ENCODE results near the gene ASCC1.
"Not testable (repeated sequence)": the region's sequence is repeated elsewhere in the genome, so short reads cannot be mapped to it uniquely, and the experiment has no call there.

The ASCC1 gene

DNA sequence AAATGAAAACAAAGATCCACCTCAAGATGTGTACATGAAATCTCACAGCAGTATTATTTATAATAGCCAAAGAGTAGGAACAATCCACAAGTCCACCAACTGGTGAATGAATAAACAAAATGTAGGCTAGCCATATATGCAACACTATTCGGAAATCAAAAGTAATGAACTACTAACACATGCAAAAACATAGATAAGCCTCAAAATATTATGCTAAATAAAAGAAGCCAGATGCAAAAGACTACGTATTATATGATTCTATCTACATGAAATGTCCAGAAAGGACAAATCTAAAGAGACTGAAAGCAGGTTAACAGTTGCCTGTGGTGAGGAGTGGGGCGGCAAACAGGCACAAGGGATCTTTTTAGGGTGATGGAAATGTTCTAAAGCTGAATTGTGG lies 49.0 kb downstream of the ASCC1 start:
- DNase-seq: no peak

DNA sequence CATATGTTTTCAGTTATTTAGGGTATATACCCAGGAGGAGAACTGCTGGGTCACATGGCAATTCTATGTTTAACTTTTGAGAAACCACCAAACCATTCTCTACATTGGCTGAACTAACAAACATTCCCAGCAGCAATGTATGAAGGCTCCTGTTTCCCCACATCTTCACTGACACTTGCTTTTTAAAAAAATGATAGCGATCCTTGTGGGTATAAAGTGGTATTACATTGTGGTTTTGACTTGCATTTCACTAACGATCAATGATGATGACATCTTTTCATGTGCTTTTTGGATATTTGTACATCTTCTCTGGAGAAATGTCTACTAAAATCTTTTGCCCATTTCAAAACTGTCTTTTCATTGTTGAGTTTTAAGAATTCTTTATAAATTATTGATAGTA lies 51.5 kb downstream of the ASCC1 start:
- no peak for DNase-seq

DNA sequence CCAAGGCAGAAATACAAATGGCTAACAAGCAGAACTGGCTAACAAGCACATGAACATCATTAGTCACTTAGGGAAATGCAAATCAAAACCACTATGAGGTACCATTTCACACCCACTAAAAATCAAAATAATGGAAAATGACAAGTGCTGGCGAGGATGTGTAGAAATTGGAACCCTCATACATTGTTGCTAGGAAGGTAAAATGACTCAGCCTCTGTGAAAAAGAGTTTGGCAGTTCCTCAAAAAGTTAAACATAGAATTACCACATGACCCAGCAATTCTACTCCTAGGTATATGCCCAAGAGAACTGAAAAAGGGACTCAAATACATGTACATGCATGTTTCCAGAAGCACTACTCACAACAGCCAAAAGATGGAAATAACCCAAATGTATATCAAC lies 53.1 kb downstream of the ASCC1 start:
- DNase-seq: no peak

DNA sequence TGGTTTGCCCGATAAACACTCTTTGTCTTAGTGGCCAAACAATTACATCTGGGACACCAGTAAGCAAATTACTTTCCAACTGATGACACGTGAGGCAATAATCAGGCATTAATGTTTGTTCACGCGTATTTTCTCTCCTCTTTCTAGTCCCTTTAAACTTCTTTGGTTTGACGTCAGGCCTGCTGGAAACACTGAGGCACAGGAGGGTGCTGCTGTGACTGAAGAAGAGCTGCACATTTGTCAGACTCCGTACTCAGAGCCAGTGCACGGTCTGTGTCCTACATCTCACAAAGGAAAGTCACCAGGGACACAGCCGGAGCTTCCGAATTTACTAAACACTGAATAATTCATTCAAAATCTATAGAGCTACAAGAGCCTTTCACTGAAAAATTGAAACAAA lies 57.9 kb downstream of the ASCC1 start:
- DNase-seq: no peak

DNA sequence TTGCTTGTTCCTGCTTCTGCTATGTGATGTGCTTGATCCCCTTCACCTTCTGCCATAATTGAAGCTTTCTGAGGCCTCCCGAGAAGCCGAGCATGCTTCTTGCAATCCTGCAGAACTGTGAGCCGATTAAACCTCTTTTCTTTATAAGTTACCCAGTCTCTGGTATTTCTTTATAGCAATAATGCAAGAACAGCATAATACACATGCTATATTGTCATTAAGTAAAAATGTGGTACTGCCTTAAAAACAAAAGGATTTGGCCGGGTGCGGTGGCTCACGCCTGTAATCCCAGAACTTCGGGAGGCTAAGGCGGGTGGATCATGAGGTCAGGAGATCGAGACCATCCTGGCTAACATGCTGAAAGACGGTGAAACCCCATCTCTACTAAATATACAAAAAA lies 59.9 kb downstream of the ASCC1 start:
- no peak for DNase-seq

DNA sequence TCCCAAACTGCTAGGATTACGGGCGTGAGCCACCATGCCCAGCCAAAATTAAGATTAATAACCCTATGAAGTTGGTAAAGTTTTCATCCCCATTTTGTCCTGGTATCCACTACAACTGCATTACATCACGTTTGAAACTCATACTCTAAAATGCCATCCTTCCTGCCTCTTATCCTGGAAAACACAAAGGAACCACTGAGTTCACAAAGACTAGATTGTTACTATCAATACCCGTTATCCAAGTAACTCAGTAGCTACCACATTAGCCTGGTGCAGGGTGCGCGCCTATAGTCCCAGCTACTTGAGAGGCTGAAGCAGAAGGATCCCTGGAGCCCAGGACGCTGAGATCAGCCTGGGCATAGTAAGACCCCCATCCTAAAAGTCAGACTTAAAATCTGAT lies 63.8 kb downstream of the ASCC1 start:
- no peak for DNase-seq

DNA sequence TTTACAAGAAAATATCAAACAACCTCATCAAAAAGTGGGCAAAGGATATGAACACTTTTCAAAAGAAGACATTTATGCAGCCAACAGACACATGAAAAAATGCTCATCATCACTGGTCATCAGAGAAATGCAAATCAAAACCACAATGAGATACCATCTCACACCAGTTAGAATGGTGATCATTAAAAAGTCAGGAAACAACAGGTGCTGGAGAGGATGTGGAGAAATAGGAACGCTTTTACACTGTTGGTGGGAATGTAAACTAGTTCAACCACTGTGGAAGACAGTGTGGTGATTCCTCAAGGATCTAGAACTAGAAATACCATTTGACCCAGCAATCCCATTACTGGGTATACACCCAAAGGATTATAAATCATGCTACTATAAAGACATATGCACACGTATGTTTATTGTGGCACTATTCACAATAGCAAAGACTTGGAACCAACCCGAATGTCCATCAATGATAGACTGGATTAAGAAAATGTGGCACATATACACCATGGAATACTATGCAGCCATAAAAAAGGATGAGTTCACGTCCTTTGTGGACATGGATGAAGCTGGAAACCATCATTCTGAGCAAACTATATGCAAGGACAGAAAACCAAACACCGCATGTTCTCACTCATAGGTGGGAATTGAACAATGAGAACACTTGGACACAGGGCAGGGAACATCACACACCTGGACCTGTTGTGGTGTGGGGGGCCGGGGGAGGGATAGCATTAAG lies 65.2 kb downstream of the ASCC1 start:
- not testable (repeated sequence) for DNase-seq

DNA sequence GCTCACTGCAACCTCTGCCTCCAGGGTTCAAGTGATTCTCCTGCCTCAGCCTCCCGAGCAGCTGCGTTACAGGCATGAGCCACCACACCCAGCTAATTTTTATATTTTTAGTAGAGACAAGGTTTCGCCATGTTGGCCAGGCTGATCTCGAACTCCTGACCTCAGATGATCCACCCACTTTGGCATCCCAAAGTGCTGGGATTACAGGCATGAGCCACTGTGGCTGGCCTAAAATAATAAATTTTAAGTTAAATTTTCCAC lies 68.8 kb downstream of the ASCC1 start:
- not testable (repeated sequence) for DNase-seq

DNA sequence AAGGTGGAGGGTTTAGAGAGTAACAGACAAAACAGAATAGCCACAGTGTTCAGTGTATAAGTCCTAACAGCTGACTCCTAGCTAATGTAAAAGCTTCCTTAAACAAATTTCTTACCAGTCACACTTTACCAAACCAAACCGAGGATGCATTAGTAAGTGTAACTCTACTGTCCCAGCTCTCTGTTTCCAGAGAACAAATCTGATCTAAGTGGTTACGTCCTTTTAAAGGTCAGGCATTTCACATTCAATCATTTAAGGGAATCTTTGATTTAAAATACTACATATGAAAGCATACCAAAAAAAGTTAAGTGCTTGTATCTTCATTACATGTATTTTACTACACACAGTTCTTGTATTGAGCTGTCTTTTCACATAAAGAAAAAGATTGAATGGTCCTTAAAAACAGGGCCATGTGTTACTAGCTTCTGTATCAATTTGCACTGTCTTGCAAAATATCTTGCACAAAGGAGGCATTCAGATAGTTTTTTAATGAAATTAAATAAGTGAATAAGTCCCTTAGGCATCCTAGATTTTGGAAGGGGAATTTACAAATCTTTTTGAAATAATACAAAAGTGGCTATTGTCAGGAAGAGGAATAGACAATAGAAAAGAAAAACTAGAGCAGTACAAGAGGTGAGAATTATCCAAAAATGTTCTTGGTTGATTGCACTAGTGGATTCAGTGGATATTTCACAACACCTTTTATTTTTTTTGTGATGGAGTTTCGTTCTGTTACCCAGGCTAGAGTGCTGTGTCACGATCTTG lies 69.3 kb downstream of the ASCC1 start:
- no peak for DNase-seq

DNA sequence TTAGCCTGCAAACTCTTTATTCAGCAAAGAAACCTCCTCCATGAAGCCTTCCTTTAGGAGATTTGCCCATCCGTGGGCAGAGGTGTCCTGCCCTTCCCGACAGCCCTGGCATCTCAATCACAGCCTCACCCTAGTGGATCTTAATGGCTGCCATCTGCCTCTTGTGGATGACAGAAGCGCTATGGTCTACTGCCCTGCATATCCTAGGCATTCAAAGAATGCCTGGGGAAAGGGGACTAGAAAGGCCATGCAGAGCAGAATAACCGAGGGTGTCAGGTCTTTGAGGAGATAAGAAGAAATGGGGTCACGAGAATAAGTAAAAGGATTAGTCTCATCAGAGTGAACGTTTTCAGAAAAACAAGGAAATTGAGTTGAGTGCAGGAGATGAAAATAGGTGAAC lies 70.0 kb downstream of the ASCC1 start:
- no peak for DNase-seq

DNA sequence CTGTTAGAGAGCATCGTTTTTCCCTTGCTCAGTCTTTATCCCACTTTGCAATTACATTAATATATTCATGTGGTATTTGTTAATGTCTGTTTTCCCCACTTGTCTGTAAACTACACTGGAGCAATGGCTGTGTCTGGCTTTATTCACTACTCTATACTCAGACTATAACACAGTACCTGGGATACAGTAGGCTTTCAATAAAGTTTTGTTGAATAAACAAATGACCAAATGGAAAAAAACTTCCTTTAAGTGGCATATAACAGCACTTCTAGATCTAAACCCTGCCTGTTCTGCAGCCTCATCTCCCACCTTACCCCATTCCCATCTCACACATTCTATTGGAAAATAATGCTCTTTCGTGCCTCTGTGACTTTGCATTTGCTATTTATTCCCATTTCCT lies 70.4 kb downstream of the ASCC1 start:
- DNase-seq: no peak

DNA sequence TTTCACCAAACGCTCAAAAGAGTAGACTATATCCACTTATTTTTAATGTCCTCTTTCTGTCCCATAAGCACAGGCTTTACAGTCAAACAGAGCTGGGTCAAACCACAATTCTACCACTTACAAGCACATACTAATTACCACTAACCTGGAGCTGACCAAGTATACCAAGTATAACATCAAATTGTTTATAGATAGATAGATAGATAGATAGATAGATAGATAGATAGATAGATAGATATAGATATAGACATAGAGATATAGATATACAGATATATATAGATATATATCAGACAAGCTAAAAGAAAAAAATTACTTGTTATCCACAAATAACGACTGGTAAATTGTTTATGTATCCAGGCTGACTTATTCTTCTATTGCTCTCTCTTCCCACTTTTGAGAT lies 75.2 kb downstream of the ASCC1 start:
- DNase-seq: no peak

DNA sequence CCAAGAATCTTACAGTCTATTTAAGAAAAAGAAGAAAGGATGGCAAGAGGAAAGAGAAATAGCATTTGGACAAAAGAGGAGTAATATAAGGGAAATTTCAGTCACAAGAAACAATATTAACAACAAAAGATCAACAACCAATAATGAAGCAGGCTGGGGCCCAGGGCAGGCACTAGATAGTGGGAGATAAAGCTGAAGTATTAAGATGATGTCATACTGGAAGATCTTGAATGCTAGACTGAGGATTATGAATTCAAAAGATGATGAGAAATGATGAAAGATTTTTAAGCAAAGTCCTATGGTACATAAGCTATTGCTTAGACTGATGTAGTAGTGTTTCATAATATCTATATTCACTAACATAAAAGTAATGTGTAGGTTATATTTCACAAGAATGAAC lies 75.9 kb downstream of the ASCC1 start:
- DNase-seq: no peak

DNA sequence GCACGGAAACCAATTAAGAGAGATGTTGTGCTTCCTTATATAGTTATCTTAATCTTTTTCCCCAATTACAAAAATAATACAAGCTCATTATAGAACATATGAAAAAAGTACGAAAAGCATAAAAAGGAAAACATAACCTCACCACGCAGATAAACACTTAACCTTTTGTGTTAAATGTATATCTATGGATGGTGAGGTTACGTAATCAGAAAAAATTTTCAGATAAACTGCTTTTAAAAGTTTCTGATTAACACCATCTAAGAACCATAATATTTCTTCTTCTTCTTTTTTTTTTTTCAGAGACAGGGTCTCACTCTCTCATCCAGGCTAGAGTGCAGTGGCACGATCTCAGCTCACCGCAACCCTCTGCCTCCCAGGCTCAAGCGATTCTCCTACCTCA lies 78.5 kb downstream of the ASCC1 start:
- DNase-seq: no peak

DNA sequence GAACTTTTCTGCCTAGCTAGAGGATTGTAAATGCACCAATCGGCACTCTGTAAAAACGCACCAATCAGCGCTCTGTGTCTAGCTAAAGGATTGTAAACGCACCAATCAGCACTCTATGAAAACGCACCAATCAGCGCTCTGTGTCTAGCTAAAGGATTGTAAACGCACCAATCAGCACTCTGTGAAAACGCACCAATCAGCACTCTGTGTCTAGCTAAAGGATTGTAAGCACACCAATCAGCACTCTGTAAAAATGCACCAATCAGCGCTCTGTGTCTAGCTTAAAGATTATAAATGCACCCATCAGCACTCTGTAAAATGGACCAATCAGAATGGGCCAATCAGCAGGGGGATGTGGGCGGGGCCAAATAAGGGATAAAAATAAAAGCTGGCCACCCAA lies 79.9 kb downstream of the ASCC1 start:
- DNase-seq: peak; percentile 16

DNA sequence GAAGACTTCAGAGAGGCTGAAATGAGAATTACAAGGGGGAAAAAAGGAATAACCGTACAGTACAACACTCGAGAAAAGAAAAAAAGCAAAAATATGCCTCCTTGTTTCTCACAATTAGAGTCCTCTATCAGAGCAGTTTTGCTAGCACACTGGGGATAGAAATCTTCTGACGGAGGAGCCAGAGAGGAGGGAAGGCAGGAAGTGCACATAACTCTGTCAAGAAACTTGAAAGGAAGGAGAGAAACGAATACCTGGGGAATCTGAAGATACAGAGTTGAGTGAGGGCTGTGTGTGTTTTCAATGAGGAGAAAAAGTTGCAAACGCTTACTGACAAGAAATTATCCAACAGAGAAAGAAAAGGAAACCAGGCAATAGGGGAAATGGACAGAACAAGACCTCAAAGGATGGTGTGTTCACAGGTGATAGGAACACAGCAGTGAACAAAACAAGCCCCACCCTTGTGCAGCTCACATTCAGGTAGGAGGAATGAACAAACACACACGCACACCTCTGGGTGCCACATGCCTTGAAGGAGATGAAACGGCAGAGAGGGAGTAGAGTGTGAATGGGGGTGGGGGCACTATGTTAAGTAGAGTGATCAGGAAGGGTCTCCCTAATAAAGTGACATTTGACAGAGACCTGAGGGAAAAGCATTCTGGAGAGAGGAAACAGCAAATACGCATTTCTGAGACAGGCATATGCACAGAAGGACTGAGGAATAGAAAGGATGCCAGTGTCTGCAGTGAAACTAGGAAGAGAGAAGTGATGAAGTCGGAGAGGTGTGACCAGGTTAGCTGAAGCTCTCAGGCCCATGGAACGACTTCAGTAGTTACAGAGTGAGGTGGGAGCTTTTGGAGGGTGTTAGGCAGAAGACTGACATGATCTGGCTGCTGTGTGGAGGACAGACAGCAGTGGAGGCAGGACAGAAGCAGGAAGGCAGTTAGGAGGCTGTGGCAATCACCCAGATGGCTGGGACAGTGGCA lies 81.0 kb downstream of the ASCC1 start:
- DNase-seq: no peak

DNA sequence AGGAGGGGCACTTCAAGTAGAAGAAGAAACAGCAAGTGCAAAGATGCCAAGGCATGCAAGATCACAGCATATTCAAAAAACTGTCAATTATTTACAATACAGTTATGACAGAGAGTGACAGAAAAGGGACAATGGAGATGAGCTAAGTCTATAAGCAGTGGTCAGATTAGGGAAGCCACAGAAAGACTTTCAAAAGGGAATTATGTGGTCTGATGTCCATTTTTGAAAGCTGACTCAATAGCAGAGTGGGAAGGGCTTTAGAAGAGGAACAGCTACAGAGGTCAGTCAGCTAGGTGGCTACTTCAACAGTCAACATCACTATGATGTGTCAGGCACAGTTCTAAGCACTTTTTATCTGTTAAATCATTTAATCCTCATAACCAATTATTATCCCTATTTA lies 82.6 kb downstream of the ASCC1 start:
- DNase-seq: no peak

DNA sequence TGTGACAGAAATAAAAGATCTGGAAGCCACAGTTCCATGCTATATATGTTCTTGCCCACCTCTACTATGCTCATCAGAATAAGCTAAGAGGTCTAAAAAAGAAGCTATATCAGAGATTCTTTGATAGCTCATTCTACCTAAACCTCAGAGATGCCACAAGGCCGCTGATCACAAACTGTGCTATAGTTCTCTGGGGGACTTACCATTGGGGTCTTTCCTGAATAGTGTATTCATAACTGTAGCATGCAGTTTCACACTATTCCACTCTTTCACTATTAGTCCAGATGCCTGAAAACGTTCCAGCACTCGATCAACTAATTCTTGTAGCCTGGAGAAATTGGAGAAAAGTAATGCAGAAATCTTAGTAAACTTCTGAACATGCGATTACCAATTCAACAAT lies 83.2 kb downstream of the ASCC1 start:
- DNase-seq: no peak

DNA sequence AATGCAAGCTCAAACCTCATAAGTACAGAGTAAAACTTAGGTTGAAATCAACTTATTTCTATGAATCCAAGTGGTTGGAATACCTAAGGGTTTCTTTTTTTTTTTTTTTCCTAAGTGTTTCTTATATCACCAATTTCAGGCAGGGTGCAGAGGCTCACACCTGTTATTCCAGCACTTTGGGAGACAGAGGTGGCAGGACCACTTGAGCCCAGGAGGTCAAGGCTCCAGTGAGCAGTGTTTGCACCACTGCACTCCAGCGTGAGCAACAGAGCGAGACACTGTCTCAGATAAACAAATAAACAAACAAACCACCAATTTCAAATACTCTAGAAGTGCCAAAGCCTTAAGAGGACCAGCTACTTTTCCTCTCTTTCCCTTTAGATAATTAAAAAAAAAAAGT lies 88.5 kb downstream of the ASCC1 start:
- peak; percentile 58 for DNase-seq

DNA sequence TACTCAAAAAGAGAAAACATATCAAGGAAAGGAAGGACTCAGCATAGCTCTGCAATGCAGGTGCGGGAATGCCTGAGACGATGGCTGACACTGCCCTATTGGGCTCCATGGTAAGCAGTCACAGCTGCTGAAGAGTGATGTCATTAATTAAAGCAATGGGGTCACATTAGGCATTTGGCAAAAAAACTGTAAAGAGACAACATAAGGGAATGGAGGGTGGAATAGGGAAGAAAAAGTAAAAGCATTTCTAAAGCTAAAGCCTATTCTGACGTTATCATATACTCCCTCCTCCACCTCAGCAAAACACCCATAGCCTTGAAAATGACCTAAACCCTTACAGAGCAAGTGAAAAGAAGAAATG lies 89.2 kb downstream of the ASCC1 start:
- DNase-seq: no peak

DNA sequence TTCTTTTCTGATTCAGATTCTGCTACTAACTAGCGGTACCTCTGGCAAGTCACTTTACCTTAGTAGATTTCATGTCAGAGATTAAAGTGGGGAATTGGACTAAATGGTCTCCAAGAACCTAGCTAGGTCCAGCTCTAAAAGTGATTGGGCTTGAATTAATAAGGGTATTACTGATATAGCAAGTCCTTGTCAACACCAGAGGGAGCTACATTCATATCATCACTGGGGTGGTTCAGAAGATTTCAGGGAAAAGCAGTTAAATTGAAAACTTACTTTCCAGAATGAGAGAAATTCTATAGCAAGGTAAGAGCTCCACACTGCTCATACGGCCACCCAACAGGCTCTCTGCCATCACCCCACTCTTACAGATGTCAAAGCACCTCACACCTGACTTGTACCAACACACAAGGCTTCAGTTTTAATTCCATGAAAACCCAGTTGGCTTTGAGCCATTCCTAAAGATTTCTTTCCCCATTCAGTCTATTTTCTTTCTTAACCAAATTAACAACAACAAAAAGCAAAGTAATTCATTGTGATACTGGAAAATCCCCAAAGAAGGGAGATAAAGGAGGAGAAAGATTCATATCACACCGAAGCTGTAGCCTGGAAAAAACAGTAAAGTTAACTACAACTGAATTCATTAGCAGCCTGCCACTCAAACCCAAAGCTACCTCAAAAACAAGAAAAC lies 89.7 kb downstream of the ASCC1 start:
- DNase-seq: peak; percentile 55

DNA sequence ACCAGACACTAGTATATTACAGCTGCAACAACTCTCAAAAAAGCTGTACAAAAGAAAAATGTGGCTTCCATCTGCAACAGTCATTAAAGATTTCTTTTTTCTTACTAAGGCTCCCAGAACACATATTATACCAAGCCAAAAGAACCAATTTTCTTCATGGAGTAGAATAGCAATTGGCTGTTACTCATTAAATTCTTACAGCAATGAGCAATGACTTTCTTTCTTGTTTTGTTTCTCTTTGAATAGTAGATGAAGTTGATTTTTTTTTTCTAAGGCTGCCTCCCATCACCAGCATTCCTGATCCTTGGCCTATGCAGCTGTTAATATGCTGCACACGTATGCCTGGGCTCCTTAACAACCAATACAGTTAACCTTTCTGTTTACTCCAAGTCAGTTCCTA lies 91.1 kb downstream of the ASCC1 start:
- DNase-seq: no peak

DNA sequence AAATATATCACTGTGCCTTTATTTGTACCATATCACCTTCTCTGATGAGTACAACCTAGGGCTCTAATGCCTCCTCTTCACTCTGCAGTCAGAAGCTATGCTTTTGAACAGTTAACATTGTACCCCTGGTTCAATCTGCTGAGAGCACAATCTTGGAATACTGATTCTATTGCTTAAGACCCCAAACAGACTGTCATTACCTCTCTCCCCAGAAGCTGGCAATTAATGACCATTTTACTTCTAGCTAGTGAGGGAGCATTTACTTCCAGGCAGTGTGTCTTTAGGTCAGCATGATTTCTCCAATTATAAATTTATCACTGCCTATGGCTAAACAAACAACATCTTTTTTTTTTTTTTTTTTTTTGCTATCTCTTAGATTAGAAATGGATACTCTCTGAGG lies 91.7 kb downstream of the ASCC1 start:
- no peak for DNase-seq

Measured in DMS53 (cell line).